GM15510 (cell line): ENCODE measurements around the gene TMEM79.

Experiments used
- POLR2A ChIP-seq: IDR thresholded peaks from 3 replicates; pipeline ENCODE4 v1.6.1; 2011; ENCODE audit warnings: borderline replicate concordance; ENCODE audit not compliant: insufficient read length; ENCODE audit errors: extremely low read depth

Gene TMEM79

GRCh38 chr1:156251527-156251926, 32.6 kb upstream of the TMEM79 start:
- TF ChIP-seq POLR2A: no peak

GRCh38 chr1:156253634-156254033, 30.5 kb upstream of the TMEM79 start:
- TF ChIP-seq POLR2A: no peak

GRCh38 chr1:156257711-156258110, 26.4 kb upstream of the TMEM79 start:
- no peak for TF ChIP-seq POLR2A

GRCh38 chr1:156258859-156259258, 25.3 kb upstream of the TMEM79 start:
- no peak for TF ChIP-seq POLR2A

- no peak for TF ChIP-seq POLR2A
Observed at GRCh38 chr1:156259805-156260204, 24.3 kb upstream of the TMEM79 start.

- no peak for TF ChIP-seq POLR2A
Observed at GRCh38 chr1:156260896-156261295, 23.2 kb upstream of the TMEM79 start.

GRCh38 chr1:156262461-156263287, 21.5 kb upstream of the TMEM79 start:
- TF ChIP-seq POLR2A: no peak

- TF ChIP-seq POLR2A: no peak
Observed at GRCh38 chr1:156263288-156263655, 20.9 kb upstream of the TMEM79 start.

GRCh38 chr1:156266051-156266450, 18.1 kb upstream of the TMEM79 start:
- TF ChIP-seq POLR2A: no peak

GRCh38 chr1:156268336-156268735, 15.8 kb upstream of the TMEM79 start:
- TF ChIP-seq POLR2A: no peak

- TF ChIP-seq POLR2A: no peak
Observed at GRCh38 chr1:156270314-156270713, 13.8 kb upstream of the TMEM79 start.

- TF ChIP-seq POLR2A: no peak
Observed at GRCh38 chr1:156276532-156276931, 7.6 kb upstream of the TMEM79 start.

GRCh38 chr1:156276966-156277381, 7.2 kb upstream of the TMEM79 start:
- TF ChIP-seq POLR2A: no peak

GRCh38 chr1:156279837-156280236, 4.3 kb upstream of the TMEM79 start:
- TF ChIP-seq POLR2A: no peak

GRCh38 chr1:156281281-156281680, 2.8 kb upstream of the TMEM79 start:
- no peak for TF ChIP-seq POLR2A

GRCh38 chr1:156281693-156282478, 2.2 kb upstream of the TMEM79 start:
- TF ChIP-seq POLR2A: peak; percentile 37
